NCI-H146 treated with DMSO at 0.1 percent for 48 hours (cell line): Measurements from ENCODE around the gene CEACAM16.
A peak's percentile ranks its signal among the peaks of the same experiment; 100 is the strongest.
"Not testable (repeated sequence)": the region's sequence is repeated elsewhere in the genome, so short reads cannot be mapped to it uniquely, and the experiment has no call there.

Source experiments
- DNase-seq: peaks from one replicate; lab custom pipeline; 2025; ENCODE audit not compliant: unreplicated experiment; lab: John Stamatoyannopoulos, UW

Gene CEACAM16

GRCh38 chr19:44698492-44699201 is at the start of gene CEACAM16:
TSS of gene CEACAM16 (plus strand) at chr19:44699151. CDS start at chr19:44701457, 2,306 bp downstream.
- peak; percentile 32 for DNase-seq

- DNase-seq = no peak
Observed at GRCh38 chr19:44649578-44650145, 49.3 kb upstream of the CEACAM16 start.

GRCh38 chr19:44653343-44653742 is 45.6 kb upstream of the CEACAM16 start:
- DNase-seq = no peak

GRCh38 chr19:44653977-44654774 is 44.8 kb upstream of the CEACAM16 start:
- peak; percentile 41 for DNase-seq

GRCh38 chr19:44657211-44657921 is 41.6 kb upstream of the CEACAM16 start:
- peak; percentile 20 for DNase-seq

- DNase-seq = no peak
Observed at GRCh38 chr19:44658069-44658733, 40.8 kb upstream of the CEACAM16 start.

- no peak for DNase-seq
Observed at GRCh38 chr19:44660081-44660480, 38.9 kb upstream of the CEACAM16 start.

- no peak for DNase-seq
Observed at GRCh38 chr19:44661205-44661604, 37.7 kb upstream of the CEACAM16 start.

- no peak for DNase-seq
Observed at GRCh38 chr19:44661904-44662303, 37.0 kb upstream of the CEACAM16 start.

- DNase-seq = no peak
Observed at GRCh38 chr19:44662691-44663385, 36.1 kb upstream of the CEACAM16 start.

- no peak for DNase-seq
Observed at GRCh38 chr19:44663996-44664395, 35.0 kb upstream of the CEACAM16 start.

- DNase-seq = no peak
Observed at GRCh38 chr19:44664976-44665375, 34.0 kb upstream of the CEACAM16 start.

- DNase-seq = no peak
Observed at GRCh38 chr19:44666852-44667556, 31.9 kb upstream of the CEACAM16 start.

GRCh38 chr19:44668985-44669764 is 29.8 kb upstream of the CEACAM16 start:
- DNase-seq = no peak

GRCh38 chr19:44670027-44670426 is 28.9 kb upstream of the CEACAM16 start:
- not testable (repeated sequence) for DNase-seq

GRCh38 chr19:44671400-44671799 is 27.6 kb upstream of the CEACAM16 start, which contains the start of gene CEACAM19:
TSS of gene CEACAM19 (plus strand) at chr19:44671482. CDS start at chr19:44671932, 450 bp downstream.
- DNase-seq = no peak

- DNase-seq = no peak
Observed at GRCh38 chr19:44672226-44672625, 26.7 kb upstream of the CEACAM16 start.

- no peak for DNase-seq
Observed at GRCh38 chr19:44673510-44673909, 25.4 kb upstream of the CEACAM16 start.

GRCh38 chr19:44675521-44675920 is 23.4 kb upstream of the CEACAM16 start:
- DNase-seq = no peak
